ENCODE results near the gene RING1.

RING1 gene

GRCh38 chr6:33208091-33208967, at the start of gene RING1:
TSS of gene RING1 (plus strand) at chr6:33208500. CDS start at chr6:33208823, 323 bp downstream.
- FAIRE-seq (peak; percentile 69), DNase-seq (ENCODE audit: extremely low spot score, insufficient read length, low read depth) (peak; percentile 89)

DNA sequence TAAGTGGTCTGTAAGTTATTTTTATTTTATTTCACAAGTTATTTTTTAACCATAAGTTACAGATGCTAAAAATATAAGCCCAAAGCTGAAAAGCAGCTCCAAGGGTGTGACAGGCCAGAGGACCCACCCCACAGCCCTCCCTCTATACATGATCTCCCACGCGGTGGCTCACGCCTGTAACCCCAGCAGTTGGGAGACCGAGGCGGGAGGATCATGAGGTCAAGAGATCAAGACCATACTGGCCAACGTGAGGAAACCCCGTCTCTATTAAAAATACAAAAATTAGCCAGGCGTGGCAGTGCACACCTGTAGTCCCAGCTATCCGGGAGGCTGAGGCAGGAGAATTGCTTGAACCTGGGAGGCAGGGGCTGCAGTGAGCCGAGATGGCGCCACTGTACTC, 48.2 kb upstream of the RING1 start:
- FAIRE-seq (peak; percentile 5), DNase-seq (ENCODE audit: extremely low spot score, insufficient read length, low read depth) (no peak)

DNA sequence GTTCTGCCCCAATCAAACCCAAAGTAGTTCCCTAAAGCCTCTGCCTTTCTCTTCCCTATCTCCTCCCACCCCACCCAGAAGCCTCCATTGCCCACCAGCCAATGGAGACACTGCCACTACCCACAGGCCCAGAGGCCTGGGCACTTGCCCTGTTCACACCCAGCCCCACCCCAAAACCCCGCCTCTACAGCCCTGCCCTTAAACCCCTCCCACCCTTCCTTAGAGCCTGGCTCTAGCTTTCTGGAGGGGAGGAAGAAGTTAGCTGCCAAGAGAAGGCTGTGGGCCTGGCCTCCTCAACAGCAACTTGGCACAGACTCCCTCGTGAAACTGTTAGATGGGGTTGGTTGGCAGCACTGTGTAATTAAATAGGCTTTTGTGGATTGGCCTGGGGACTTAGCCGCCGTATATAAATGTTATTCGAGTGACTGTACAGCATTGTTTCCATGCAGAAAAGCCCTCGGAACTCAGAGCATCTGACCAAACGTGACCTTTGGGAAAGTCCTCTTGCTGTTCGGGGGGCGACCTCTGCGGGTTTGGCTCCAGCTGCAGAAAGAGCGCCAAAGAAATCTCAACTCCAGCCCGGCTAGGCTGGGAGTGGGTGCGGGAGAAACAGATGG, 47.5 kb upstream of the RING1 start:
- DNase-seq (ENCODE audit: extremely low spot score, insufficient read length, low read depth): no peak

GRCh38 chr6:33161354-33162331, 46.7 kb upstream of the RING1 start:
- FAIRE-seq (peak; percentile 87), DNase-seq (ENCODE audit: extremely low spot score, insufficient read length, low read depth) (peak; percentile 82)

More for the DNA sequence above, 47.5 kb upstream of the RING1 start:
- no peak for FAIRE-seq

DNA sequence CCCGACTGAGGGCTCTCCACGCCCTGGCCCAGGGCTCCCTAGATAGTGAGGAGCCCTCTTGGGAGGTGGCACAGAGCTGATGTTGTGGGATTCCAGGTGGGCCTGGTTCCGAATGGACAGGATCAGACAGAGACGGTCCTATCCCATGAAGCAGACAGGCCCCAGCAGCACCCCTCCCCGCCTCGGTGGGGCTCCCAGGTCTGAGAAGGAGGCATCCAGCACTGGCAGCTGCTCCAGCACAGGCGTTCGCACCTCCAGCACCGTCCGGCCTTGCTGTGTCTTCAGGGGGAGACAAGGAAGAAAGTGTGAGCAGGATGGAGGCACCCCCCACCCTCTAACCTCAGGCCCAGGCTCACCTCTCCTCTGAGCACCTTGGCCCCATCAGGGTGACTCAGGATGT, 44.8 kb upstream of the RING1 start:
- FAIRE-seq (no peak), DNase-seq (ENCODE audit: extremely low spot score, insufficient read length, low read depth) (no peak)

- no peak for DNase-seq (ENCODE audit: extremely low spot score, insufficient read length, low read depth)
- no peak for FAIRE-seq
Observed at GRCh38 chr6:33164176-33164575, 44.1 kb upstream of the RING1 start.

- no peak for FAIRE-seq
Observed at GRCh38 chr6:33164665-33165373, 43.5 kb upstream of the RING1 start.

GRCh38 chr6:33165581-33166258, 42.6 kb upstream of the RING1 start:
- DNase-seq (ENCODE audit: extremely low spot score, insufficient read length, low read depth): no peak
- FAIRE-seq: no peak

More at GRCh38 chr6:33164665-33165373, 43.5 kb upstream of the RING1 start:
- no peak for DNase-seq (ENCODE audit: extremely low spot score, insufficient read length, low read depth)

- FAIRE-seq (no peak), DNase-seq (ENCODE audit: extremely low spot score, insufficient read length, low read depth) (no peak)
Observed at GRCh38 chr6:33166363-33166762, 41.9 kb upstream of the RING1 start.

DNA sequence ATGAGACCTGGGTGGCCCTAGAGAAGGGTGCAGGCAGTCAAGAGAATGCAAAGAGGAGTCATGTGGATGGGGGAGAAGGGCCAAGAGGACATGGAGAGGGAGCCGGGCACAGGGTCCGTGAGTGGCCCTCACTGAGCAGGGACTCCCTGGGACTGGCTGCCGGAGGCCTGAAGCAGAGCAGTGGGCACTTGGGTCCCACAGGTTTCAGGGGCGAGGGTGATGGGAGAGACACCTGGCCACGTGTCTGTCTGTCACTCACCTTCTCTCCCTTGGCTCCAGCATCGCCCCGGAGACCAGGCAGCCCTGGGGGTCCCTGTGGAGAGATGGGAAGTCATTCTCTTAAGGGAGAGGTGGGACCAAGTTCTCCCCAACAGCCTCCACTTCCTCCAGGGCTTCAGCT, 41.5 kb upstream of the RING1 start:
- DNase-seq (ENCODE audit: extremely low spot score, insufficient read length, low read depth): no peak
- no peak for FAIRE-seq

- DNase-seq (ENCODE audit: extremely low spot score, insufficient read length, low read depth): no peak
Observed at GRCh38 chr6:33167374-33168283, 40.7 kb upstream of the RING1 start.

DNA sequence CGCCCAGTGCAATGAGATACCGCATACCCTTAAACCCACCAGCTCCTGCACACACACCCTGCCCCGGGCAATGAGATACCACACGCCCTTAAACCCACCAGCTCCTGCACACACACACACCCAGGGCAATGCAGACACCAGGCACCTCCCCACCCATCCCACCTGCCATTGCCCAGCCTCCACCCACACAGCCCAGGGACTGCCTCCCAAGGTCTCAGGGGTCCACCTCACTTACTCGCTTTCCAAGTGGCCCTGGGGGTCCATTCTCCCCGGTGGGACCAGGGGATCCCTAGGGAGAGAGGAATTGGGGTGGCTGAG, 40.1 kb upstream of the RING1 start:
- FAIRE-seq (no peak), DNase-seq (ENCODE audit: extremely low spot score, insufficient read length, low read depth) (no peak)

More at GRCh38 chr6:33167374-33168283, 40.7 kb upstream of the RING1 start:
- no peak for FAIRE-seq

- FAIRE-seq: no peak
- no peak for DNase-seq (ENCODE audit: extremely low spot score, insufficient read length, low read depth)
Observed at GRCh38 chr6:33168639-33169038, 39.7 kb upstream of the RING1 start.

DNA sequence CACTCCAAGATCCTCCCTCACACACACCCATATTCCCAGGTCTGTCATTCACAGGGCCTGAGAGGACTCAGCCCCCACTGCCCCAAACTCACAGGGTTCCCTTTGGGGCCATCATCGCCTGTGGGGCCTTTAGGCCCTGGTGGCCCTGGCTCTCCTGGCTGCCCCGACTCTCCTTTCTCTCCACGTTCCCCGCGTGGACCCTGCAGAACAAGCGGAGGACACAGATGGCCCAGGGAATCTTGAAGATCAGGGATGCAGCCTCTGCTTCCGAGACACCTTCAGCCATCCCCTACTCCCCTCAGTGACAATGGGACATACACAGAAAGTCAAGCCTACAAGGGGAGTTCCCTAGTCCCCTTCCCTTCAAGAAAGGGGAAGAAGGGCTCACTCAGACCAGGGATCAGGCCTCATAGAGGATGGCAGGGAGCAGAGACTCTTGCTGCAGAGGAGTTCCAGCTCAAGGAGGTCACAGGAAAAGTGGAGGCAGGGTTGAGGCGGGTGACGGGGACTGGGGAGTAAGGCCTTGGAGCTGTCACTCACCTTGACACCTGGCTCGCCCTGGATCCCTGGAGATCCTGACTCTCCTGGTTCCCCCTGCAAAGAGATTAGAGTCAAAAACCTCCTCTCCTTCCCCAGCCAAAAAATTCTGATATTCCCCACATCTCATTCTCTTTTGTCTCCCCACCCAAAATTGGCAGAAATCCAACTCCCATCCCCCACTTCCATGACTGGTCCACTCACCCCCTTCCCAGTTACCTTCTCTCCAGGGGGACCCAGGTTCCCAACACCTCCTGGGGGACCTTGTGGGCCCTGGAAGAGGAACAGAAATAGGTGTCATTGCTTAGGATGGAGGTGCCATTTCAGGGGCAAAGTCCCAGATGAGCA, 38.8 kb upstream of the RING1 start:
- DNase-seq (ENCODE audit: extremely low spot score, insufficient read length, low read depth) (no peak), FAIRE-seq (peak; percentile 39)

- peak; percentile 83 for FAIRE-seq
- DNase-seq (ENCODE audit: extremely low spot score, insufficient read length, low read depth): peak; percentile 57
Observed at GRCh38 chr6:33170176-33171015, 37.9 kb upstream of the RING1 start.

All from GM18507 (cell line).